ENCODE data around the gene PDE1A.
"Not testable (repeated sequence)": the region's sequence is repeated elsewhere in the genome, so short reads cannot be mapped to it uniquely, and the experiment has no call there.

PDE1A gene

GRCh38 chr2:182406221-182406620, 20.6 kb downstream of the PDE1A start:
- no peak for DNase-seq

GRCh38 chr2:182404975-182405561, 21.8 kb downstream of the PDE1A start:
- no peak for DNase-seq

- no peak for DNase-seq
Observed at GRCh38 chr2:182404092-182404491, 22.7 kb downstream of the PDE1A start.

GRCh38 chr2:182393270-182393760, 33.5 kb downstream of the PDE1A start:
- DNase-seq, result no peak

GRCh38 chr2:182391443-182391842, 35.4 kb downstream of the PDE1A start:
- no peak for DNase-seq

- not testable (repeated sequence) for DNase-seq
Observed at GRCh38 chr2:182386267-182386880, 40.5 kb downstream of the PDE1A start.

- no peak for DNase-seq
Observed at GRCh38 chr2:182384860-182385259, 42.0 kb downstream of the PDE1A start.

GRCh38 chr2:182381225-182381624, 45.6 kb downstream of the PDE1A start:
- no peak for DNase-seq

GRCh38 chr2:182379241-182379640, 47.6 kb downstream of the PDE1A start:
- DNase-seq, result no peak

- DNase-seq, result no peak
Observed at GRCh38 chr2:182378759-182379158, 48.1 kb downstream of the PDE1A start.

- DNase-seq, result no peak
Observed at GRCh38 chr2:182377467-182377866, 49.4 kb downstream of the PDE1A start.

GRCh38 chr2:182375862-182376261, 51.0 kb downstream of the PDE1A start:
- DNase-seq, result no peak

- no peak for DNase-seq
Observed at GRCh38 chr2:182372661-182373060, 54.2 kb downstream of the PDE1A start.

- DNase-seq, result no peak
Observed at GRCh38 chr2:182368996-182369395, 57.8 kb downstream of the PDE1A start.

GRCh38 chr2:182368446-182368845, 58.4 kb downstream of the PDE1A start:
- DNase-seq, result no peak

GRCh38 chr2:182367401-182367800, 59.4 kb downstream of the PDE1A start:
- DNase-seq, result no peak

- no peak for DNase-seq
Observed at GRCh38 chr2:182366628-182367027, 60.2 kb downstream of the PDE1A start.

- DNase-seq, result no peak
Observed at GRCh38 chr2:182365855-182366254, 61.0 kb downstream of the PDE1A start.

- no peak for DNase-seq
Observed at GRCh38 chr2:182361477-182361876, 65.4 kb downstream of the PDE1A start.

GRCh38 chr2:182360663-182361260, 66.1 kb downstream of the PDE1A start:
- DNase-seq, result no peak

- DNase-seq, result no peak
Observed at GRCh38 chr2:182359990-182360662, 66.7 kb downstream of the PDE1A start.

- DNase-seq, result no peak
Observed at GRCh38 chr2:182359027-182359989, 67.5 kb downstream of the PDE1A start.

GRCh38 chr2:182358601-182359000, 68.2 kb downstream of the PDE1A start:
- no peak for DNase-seq

Measured in hippocampal formation (tissue), 2 donors.